ENCODE results near the gene CNP.
"Not testable (repeated sequence)": the region's sequence is repeated elsewhere in the genome, so short reads cannot be mapped to it uniquely, and the experiment has no call there.

CNP gene

GRCh38 chr17:41966463-41967140 lies at the start of gene CNP:
Gene CNP (plus strand): TSS chr17:41966795. CDS start chr17:41966885, 90 bp downstream.
- peak; percentile 98 for DNase-seq

GRCh38 chr17:41917192-41917591 lies 49.4 kb upstream of the CNP start:
- no peak for DNase-seq

DNA sequence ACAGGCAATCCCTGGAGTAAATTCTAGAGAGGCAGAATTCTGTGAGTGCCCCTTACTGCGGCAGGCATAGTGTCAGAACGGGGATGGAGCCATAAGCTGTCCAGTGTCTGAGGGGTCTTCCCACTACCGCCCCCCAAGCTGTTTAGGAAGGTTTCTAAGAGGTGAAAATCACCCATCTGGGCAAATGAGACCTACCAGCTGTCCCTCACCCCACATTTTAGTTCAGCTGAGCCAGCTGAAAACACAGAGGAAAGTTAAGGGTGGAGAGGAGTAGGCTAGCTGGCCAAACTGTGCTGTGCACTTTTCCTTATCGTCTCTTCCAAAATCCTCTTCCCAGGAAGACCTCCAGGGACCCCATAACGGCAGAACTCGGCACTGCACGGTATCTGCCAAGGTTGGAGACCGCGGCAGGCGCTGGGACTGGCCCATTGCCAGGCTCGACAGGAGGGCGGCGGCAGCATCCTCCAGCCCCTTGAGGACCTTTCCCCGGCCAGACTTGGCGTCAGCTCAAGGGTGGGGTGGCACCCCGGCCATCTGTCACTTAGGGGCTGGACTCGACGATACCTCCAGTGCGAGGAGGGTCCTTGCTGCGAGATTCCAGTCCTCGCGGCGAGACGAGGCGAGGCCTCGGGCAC lies 48.8 kb upstream of the CNP start:
- DNase-seq: no peak

GRCh38 chr17:41918314-41919164 lies 48.1 kb upstream of the CNP start, which contains the start of gene ACLY:
Gene ACLY (minus strand): TSS chr17:41918951. CDS start chr17:41913873, 5,078 bp downstream.
- peak; percentile 87 for DNase-seq

DNA sequence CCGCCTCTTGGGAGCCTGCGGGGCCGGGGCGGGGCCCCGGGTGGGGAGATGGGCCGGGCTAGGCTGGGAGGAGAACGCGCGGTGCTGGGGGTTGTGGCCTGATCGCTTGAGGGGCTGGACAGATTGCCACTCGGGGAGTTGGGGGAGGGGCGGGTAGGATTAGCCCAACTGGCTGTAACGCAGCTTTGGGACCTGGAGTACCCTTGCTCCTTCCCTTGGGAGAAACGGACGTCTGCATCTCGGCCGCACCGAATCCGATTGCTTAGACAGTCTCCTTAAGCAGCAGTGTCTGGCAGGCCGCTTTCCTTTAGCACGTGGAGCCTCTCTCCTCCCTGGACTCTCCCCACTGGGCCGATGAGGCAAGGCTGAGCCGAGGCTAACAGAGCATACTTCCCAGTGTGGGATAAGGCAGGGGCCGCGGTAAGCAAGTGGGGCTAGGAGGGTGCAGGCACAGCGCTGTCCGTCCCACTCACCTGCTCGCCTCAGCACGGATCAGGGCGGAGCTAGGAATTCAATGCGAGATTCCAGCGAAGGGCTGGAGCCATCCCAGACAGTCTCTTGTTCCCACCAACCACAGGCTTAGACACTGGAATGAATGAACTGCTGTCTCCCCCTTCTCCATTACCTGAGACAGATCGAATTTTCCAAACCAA lies 47.3 kb upstream of the CNP start:
- no peak for DNase-seq

DNA sequence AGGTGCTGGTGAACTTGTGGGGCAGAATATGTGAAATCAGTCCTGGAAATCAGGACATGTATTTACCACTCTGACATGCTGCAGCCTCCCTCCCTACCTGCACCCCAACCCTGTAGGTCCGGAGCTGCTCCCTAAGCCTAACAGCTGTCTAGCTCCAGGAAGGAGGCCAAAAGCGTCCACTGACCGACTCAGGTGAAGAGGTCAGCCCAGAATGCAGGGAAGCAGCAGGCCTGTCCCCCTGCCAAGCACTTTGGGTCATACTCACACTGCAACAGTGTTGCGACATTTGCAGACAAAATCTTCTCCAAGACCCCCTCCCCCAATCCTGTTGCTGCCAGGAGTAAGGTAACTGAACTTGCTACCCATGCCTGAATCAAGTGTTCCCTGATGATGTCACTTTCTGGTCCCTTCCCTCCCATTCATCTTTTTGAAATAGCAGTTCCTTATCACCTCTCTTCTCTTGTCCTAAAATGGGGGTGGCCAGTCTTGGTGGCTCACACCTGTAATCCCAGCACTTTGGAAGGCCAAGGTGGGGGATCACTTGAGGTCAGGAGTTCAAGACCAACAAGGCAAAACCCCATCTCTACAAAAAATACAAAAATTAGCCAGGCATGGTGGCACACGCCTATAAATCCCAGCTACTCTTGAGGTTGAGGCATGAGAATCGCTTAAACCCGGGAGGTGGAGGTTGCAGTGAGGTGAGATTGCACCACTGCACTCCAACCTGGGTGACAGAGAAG lies 46.6 kb upstream of the CNP start:
- DNase-seq: no peak

DNA sequence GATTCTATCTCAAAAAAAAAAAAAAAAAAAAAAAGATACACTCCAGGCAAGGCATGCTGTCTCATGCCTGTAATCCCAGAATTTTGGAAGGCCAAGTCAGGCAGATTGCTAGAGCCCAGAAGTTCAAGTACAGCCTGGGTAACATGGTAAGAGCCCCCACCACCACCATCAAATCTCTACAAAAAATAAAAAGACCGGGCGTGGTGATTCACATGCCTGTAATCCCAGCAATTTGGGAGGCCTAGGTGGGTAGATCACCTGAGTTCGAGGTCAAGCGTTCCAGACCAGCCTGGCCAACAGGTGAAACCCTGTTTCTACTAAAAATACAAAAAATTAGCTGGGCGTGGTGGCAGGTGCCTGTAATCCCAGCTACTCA lies 46.0 kb upstream of the CNP start:
- DNase-seq: no peak

DNA sequence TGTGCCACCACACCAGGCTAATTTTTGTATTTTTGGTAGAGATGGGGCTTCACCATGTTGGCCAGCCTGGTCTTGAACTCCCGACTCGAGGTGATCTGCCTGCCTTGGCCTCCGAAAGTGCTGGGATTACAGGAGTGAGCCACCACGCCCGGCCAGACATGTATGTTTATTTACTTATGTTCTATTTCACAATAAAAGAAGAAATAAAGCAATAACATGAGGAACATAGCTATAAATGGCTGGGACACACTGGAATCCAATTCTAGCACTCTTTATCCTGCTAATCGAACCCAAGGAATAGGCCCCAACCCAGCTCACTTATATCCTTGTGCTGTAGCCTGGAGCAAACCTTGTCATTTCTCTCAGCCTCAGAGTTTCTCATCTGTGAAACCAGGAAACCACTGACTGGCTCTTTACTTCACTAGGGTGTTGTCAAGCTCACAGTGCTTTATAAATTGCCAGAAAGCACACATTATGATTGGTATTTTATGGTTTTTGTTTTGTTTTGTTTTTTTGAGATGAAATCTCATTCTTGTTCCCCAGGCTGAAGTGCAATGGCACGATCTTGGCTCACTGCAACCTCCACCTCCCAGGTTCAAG lies 40.5 kb upstream of the CNP start:
- DNase-seq: no peak

- DNase-seq: no peak
These were observed 37.8 kb upstream of the CNP start for GRCh38 chr17:41928693-41929251.

DNA sequence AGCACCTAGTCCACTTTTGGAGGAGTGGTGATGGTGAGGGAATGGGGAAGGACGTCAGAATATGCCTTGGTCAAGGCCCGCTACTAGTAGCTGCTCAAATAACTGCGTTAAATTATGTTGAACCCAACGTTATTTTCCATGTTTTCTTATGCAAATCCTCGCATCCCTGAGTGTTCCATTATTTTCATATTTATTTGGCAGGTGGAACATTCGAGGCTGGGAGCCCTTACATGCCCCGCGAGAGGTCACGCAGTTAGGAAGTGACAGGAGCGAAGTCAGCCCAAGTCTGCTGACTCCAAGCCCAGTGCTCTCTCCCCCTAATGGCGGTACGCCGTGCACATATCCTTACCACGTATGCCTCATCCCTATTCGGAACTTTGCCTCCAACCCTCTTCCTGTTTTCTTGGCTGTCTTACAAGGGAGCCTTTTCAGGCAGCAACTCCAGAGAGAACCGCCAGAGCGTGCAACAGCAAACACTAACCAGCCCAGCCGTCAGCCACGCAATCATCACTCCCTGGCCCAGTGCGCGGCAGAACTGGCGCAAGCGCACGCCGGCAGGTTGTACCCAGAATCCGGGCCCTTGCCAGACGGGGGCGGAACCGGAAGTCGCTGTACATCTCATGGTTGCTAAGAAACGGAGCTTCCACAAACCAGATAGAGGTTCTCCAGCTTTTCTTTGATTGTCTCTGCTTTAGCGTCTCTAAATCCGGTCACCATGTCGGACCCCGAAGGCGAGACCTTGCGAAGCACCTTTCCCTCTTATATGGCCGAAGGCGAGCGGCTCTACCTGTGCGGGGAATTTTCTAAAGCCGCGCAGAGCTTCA lies 36.4 kb upstream of the CNP start, which contains the start of gene ODAD4:
TSS of gene ODAD4 (plus strand) at position 609 of the 824 bp plus-strand sequence. CDS start at position 716, 107 bp downstream.
- DNase-seq: peak; percentile 90

DNA sequence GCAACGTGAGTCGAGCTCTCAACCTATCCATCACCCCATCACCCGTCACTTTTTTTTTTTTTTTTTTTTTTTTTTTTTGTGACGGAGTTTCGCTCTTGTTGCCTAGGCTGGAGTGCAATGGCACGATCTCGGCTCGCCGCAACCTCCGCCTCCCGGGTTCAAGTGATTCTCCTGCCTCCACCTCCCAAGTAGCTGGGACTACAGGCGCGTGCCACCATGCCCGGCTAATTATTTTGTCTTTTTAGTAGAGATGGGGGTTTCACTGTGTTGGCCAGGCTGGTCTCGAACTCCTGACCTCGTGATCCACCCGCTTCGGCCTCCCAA lies 35.8 kb upstream of the CNP start:
- not testable (repeated sequence) for DNase-seq

DNA sequence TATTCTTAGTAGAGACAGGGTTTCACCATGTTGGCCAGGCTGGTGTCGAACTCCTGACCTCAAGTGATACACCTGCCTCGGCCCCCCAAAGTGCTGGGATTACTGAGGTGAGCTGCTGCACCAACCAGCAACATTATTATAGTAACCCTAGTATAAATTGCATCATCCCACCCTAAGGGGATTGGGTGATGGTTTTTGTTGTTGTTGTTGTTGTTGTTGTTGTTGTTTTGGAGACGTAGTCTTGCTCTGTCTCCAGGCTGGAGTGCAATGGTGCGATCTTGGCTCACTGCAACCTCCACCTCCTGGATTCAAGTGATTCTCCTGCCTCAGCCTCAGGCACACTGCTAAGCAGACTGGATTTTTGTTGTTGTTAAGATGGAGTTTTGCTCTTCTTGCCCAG lies 34.9 kb upstream of the CNP start:
- not testable (repeated sequence) for DNase-seq

- DNase-seq: peak; percentile 29
These were observed 33.7 kb upstream of the CNP start for GRCh38 chr17:41932816-41933389.

- no peak for DNase-seq
These were observed 31.0 kb upstream of the CNP start for GRCh38 chr17:41935641-41936040.

GRCh38 chr17:41937970-41938954 lies 28.3 kb upstream of the CNP start:
- DNase-seq: no peak

GRCh38 chr17:41939044-41939692 lies 27.4 kb upstream of the CNP start:
- no peak for DNase-seq

DNA sequence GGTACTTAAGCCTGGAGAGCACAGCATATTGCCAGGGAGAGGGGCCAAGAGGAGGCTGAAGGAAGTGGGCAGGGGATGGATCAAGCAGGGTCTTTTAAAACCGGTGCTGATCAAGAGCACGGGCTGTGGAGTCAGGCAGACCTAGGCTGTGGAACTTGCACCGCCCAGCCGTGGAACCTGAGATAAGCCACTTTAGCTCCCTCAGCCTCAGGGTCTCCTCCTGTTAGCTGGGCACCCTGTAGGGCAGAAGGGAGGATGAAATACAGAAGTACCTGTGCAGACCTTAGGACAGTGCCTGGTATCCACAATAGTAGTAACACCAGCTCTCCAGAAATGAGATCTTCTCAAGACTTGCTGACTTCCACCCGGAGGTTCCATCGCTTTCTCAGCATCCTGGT lies 26.9 kb upstream of the CNP start:
- no peak for DNase-seq

DNA sequence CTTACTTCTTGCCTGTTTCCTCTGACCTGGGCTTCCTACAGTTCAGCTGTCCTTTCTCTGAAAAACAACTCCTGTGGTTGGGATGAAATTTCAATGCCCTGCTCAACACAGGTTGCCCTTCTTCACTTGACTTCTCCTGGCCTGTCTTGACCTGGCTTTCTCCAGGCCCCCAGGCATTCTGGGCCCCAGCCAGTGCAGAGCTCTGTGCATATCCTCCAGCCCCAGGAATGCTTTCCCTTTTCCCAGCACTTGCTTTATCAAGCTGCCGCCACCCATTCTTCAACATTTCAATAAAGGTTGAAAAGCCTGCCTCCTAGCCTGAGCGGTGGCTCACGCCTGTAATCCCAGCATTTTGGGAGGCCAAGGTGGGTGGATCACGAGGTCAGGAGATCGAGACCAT lies 25.4 kb upstream of the CNP start:
- no peak for DNase-seq
